Activated naive CD4-positive, alpha-beta T cell treated with anti-CD3 and anti-CD28 coated beads, Interleukin-2, amount 50 U/mL, for 24 hours (primary cell): Measurements from ENCODE around the gene IL2.

ENCODE experiments used
- H3K27ac Mint-ChIP-seq: one replicate; pipeline ENCODE4 v1.8.0; 2021; ENCODE audit warnings: mild to moderate bottlenecking, mixed read lengths
- H3K27me3 Mint-ChIP-seq: one replicate; pipeline ENCODE4 v1.8.0; 2021; ENCODE audit warnings: mixed read lengths
- H3K36me3 Mint-ChIP-seq: one replicate; pipeline ENCODE4 v1.8.0; 2021; ENCODE audit warnings: mixed read lengths
- H3K4me1 Mint-ChIP-seq: one replicate; pipeline ENCODE4 v1.8.0; 2021; ENCODE audit warnings: mixed read lengths
- H3K4me3 Mint-ChIP-seq: one replicate; pipeline ENCODE4 v1.8.0; 2021; ENCODE audit warnings: mild to moderate bottlenecking, mixed read lengths
- H3K9me3 Mint-ChIP-seq: one replicate; pipeline ENCODE4 v1.8.0; 2021; ENCODE audit warnings: mixed read lengths

Gene IL2

DNA sequence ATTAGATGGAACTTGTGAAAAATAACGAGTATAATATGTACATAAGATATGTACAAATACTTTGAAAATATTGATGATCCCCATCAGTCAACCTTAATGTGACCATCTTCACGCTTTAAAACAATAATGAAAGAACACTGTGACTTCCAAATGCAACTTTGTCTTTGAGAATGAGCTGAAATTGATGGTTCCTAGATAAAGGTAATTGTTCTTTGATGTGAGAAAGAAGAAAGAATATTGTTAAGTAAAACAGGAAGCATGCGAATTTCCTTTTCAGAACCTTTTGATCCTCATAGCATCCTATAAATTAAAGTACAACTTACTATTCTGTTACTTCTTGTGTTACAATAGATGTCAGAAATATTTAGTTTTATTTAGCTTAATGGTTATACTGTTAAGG, 22.2 kb downstream of the IL2 start:
- H3K4me3 Mint-ChIP-seq: peak overlapping the region; percentile 48
- H3K36me3 Mint-ChIP-seq: peaks cover 6% of the 10 kb centered on the region
- no peaks in the 10 kb centered on the region for H3K9me3 Mint-ChIP-seq
- H3K4me1 Mint-ChIP-seq: peaks cover 28% of the 10 kb centered on the region
- no peaks in the 10 kb centered on the region for H3K27me3 Mint-ChIP-seq
- H3K27ac Mint-ChIP-seq: peak overlapping the region; percentile 55

GRCh38 chr4:122431351-122431750, 25.2 kb downstream of the IL2 start:
- Mint-ChIP-seq H3K36me3 (peaks cover 6% of the 10 kb centered on the region), H3K27ac (no peak overlapping the region), H3K27me3 (no peaks in the 10 kb centered on the region), H3K4me3 (no peak overlapping the region), H3K4me1 (peaks cover 28% of the 10 kb centered on the region), H3K9me3 (no peaks in the 10 kb centered on the region)

GRCh38 chr4:122423246-122423645, 33.3 kb downstream of the IL2 start:
- H3K4me3 Mint-ChIP-seq: no peak overlapping the region
- H3K4me1 Mint-ChIP-seq: no peaks in the 10 kb centered on the region
- H3K27ac Mint-ChIP-seq: no peak overlapping the region
- H3K27me3 Mint-ChIP-seq: no peaks in the 10 kb centered on the region
- H3K9me3 Mint-ChIP-seq: peaks cover 6% of the 10 kb centered on the region
- H3K36me3 Mint-ChIP-seq: peaks cover 5% of the 10 kb centered on the region

GRCh38 chr4:122412547-122412946, 44.0 kb downstream of the IL2 start:
- Mint-ChIP-seq H3K27ac (no peak overlapping the region), H3K4me3 (no peak overlapping the region), H3K9me3 (no peaks in the 10 kb centered on the region), H3K4me1 (no peaks in the 10 kb centered on the region), H3K36me3 (peaks cover 1% of the 10 kb centered on the region), H3K27me3 (no peaks in the 10 kb centered on the region)

GRCh38 chr4:122403861-122404260, 52.7 kb downstream of the IL2 start:
- no peaks in the 10 kb centered on the region for H3K4me1 Mint-ChIP-seq
- no peaks in the 10 kb centered on the region for H3K9me3 Mint-ChIP-seq
- H3K27me3 Mint-ChIP-seq: no peaks in the 10 kb centered on the region
- no peaks in the 10 kb centered on the region for H3K36me3 Mint-ChIP-seq
- no peak overlapping the region for H3K4me3 Mint-ChIP-seq
- H3K27ac Mint-ChIP-seq: no peak overlapping the region
